Astrocyte (in vitro differentiated cells and primary cell): ENCODE data around the gene MESP1.

Experiments
- CTCF ChIP-seq: IDR thresholded peaks from 2 replicates; pipeline ENCODE4 v1.5.1; 2011; ENCODE audit warnings: low read depth, mild to moderate bottlenecking, inconsistent platforms, low read length, moderate library complexity; ENCODE audit not compliant: insufficient read depth
- EZH2 ChIP-seq: IDR thresholded peaks from 2 replicates; pipeline ENCODE4 v1.6.1; 2012; ENCODE audit warnings: mild to moderate bottlenecking, low read length, inconsistent platforms; ENCODE audit not compliant: insufficient read depth

- TF ChIP-seq CTCF = no peak
- TF ChIP-seq EZH2 = no peak
Observed at GRCh38 chr15:89749526-89749925, 1.5 kb downstream of the MESP1 start.
